Gastrocnemius medialis (tissue), 4 donors: Measurements from ENCODE around the gene C11orf21. TPM values are rescaled to one million over a fixed set of nuclear protein-coding genes. Genes with fewer than 3 reads are reported as not detected.

Source experiments
- ATAC-seq, 2 donors: fragments of 150-250 bp; one replicate each; pipeline ENCODE4 v1.9.1; 2016
- DNase-seq, 2 donors: peaks; one replicate each; pipeline ENCODE4 v3.0.0-alpha.2; 2019
- H3K27ac ChIP-seq, 4 donors: fragments of 200-600 bp; sonication (generic); 1 replicate in 1 of 4; 2 replicates in 3 of 4; pipeline ENCODE4 v1.5.1; 2016 to 2018; ENCODE audit warnings: mild to moderate bottlenecking in 2 of 4, moderate library complexity in 1 of 4
- H3K27me3 ChIP-seq, 3 donors: fragments of 200-600 bp; sonication (generic) in 2 of 3; 1 replicate in 1 of 3; 2 replicates in 2 of 3; pipeline versions ENCODE4 v1.5.1 to v1.6.0; 2016 to 2019; ENCODE audit warnings: mild to moderate bottlenecking in 1 of 3, moderate library complexity in 1 of 3
- H3K36me3 ChIP-seq, 2 donors: fragments of 200-600 bp; sonication (generic) in 1 of 2; one replicate each; pipeline ENCODE4 v1.5.1; 2017 to 2018
- H3K4me1 ChIP-seq, 2 donors: fragments of 200-600 bp; sonication (generic) in 1 of 2; one replicate each; pipeline ENCODE4 v1.5.1; 2016 to 2017; ENCODE audit warnings: mild to moderate bottlenecking in 2 of 2
- H3K4me3 ChIP-seq, 4 donors: fragments of 200-600 bp; sonication (generic) in 3 of 4; 1 replicate in 1 of 4; 2 replicates in 3 of 4; pipeline ENCODE4 v1.5.1; 2016 to 2019; ENCODE audit warnings: mild to moderate bottlenecking in 2 of 4
- H3K9me3 ChIP-seq, 3 donors: fragments of 200-600 bp; sonication (generic) in 2 of 3; 1 replicate in 1 of 3; 2 replicates in 2 of 3; pipeline ENCODE4 v1.5.1; 2016 to 2019
- CTCF ChIP-seq, 5 experiments: fragments of 450-650 bp in 3 of 5; fragments of 200-600 bp in 2 of 5; sonication (generic) in 2 of 5; IDR thresholded peaks in 4 of 5; conservative IDR thresholded peaks in 1 of 5; 1 replicate in 4 of 5; 2 replicates in 1 of 5; pipeline ENCODE4 v1.5.1; 2016 to 2019; ENCODE audit warnings: antibody characterized with exemption in 5 of 5, mild to moderate bottlenecking in 3 of 5, moderate library complexity in 3 of 5
- POLR2A ChIP-seq, 2 donors: fragments of 450-650 bp; IDR thresholded peaks; one replicate each; pipeline ENCODE4 v1.6.1; 2017; ENCODE audit warnings: antibody characterized with exemption in 2 of 2, mild to moderate bottlenecking in 2 of 2, moderate library complexity in 2 of 2
- in situ Hi-C, 4 donors: fragments of 200-750 bp; cut with MboI; loops; one replicate each; pipeline versions ENCODE4 v1.15.0 to v1.8.0; 2017; ENCODE audit warnings: low sequenced_read_pairs in 4 of 4
- intact Hi-C: fragments of 100-400 bp; cut with DNase I; formaldehyde crosslinking; loops from one replicate; pipeline ENCODE4 v1.15.1; 2023; ENCODE audit warnings: low total_unique reads
- total RNA-seq, 4 donors: library from RNA; depleted of rRNA; stranded (reverse); fragments of >200 nt; gene quantifications; one replicate each; pipeline versions ENCODE4 v1.1.0 to v1.2.3, GENCODE V29; 2016

C11orf21 gene
- total RNA-seq, 4 donors from 2014 or later, result 0.10 TPM; not detected in 3

- no peak for TF ChIP-seq CTCF (IDR thresholded peaks at IDR 0.05 in 4 of 5, conservative IDR thresholded peaks at IDR 0.05 in 1 of 5)
- TF ChIP-seq POLR2A (IDR thresholded peaks at IDR 0.05), result no peak
Observed at GRCh38 chr11:2328021-2328420, 26.3 kb upstream of the C11orf21 start.

GRCh38 chr11:2327032-2327431 is 25.3 kb upstream of the C11orf21 start:
- H3K36me3 ChIP-seq, result no peaks in the 10 kb centered on the region
- H3K9me3 ChIP-seq, result no peaks in the 10 kb centered on the region
- H3K27me3 ChIP-seq, result no peaks in the 10 kb centered on the region
- ATAC-seq (no peak), DNase-seq (no peak)
- H3K4me3 ChIP-seq, result no peak overlapping the region
- TF ChIP-seq POLR2A (IDR thresholded peaks at IDR 0.05) (no peak), CTCF (IDR thresholded peaks at IDR 0.05 in 4 of 5, conservative IDR thresholded peaks at IDR 0.05 in 1 of 5) (no peak)
- H3K4me1 ChIP-seq, result peaks cover 4 to 5% of the 10 kb centered on the region in 2 donors
- intact Hi-C loops (loop anchor here (5.0 to 10.0 kb wide), 3 partner anchors 50 to 560 kb away; partner anchors contain the start of genes CD81 and CDKN1C), in situ Hi-C loops (no loop called here)
- no peak overlapping the region for H3K27ac ChIP-seq

More at GRCh38 chr11:2328021-2328420, 26.3 kb upstream of the C11orf21 start:
- in situ Hi-C loops (no loop called here), intact Hi-C loops (loop anchor here (5.0 to 10.0 kb wide), 3 partner anchors 49 to 559 kb away; partner anchors contain the start of genes CD81 and CDKN1C)
- H3K36me3 ChIP-seq, result no peaks in the 10 kb centered on the region
- DNase-seq, result no peak
- no peak overlapping the region for H3K27ac ChIP-seq
- no peak for ATAC-seq
- no peaks in the 10 kb centered on the region for H3K9me3 ChIP-seq
- H3K4me1 ChIP-seq, result peaks cover 4 to 5% of the 10 kb centered on the region in 2 donors
- H3K27me3 ChIP-seq, result no peaks in the 10 kb centered on the region
- H3K4me3 ChIP-seq, result no peak overlapping the region

- TF ChIP-seq CTCF (IDR thresholded peaks at IDR 0.05 in 4 of 5, conservative IDR thresholded peaks at IDR 0.05 in 1 of 5) (no peak), POLR2A (IDR thresholded peaks at IDR 0.05) (no peak)
- peaks cover 4 to 5% of the 10 kb centered on the region in 2 donors for H3K4me1 ChIP-seq
- no peaks in the 10 kb centered on the region for H3K9me3 ChIP-seq
- H3K4me3 ChIP-seq, result no peak overlapping the region
- DNase-seq (peak; percentile 81 to 87), ATAC-seq (peak; percentile 100)
- in situ Hi-C loops, result no loop called here
- no peaks in the 10 kb centered on the region for H3K27me3 ChIP-seq
- intact Hi-C loops, result loop anchor here (5.0 to 10.0 kb wide), 3 partner anchors 52 to 562 kb away; partner anchors contain the start of genes CD81 and CDKN1C
- H3K36me3 ChIP-seq, result no peaks in the 10 kb centered on the region
- H3K27ac ChIP-seq, result peak overlapping the region; percentile 61 to 78 (median 71)
Observed at GRCh38 chr11:2325719-2326118, 24.0 kb upstream of the C11orf21 start.

- in situ Hi-C loops, result no loop called here
- no peaks in the 10 kb centered on the region for H3K27me3 ChIP-seq
- no peak overlapping the region for H3K4me3 ChIP-seq
- no peak for DNase-seq
- peak overlapping the region; percentile 61 to 78 (median 71) for H3K27ac ChIP-seq
- ATAC-seq, result no peak
- no peaks in the 10 kb centered on the region for H3K9me3 ChIP-seq
- TF ChIP-seq CTCF (IDR thresholded peaks at IDR 0.05 in 4 of 5, conservative IDR thresholded peaks at IDR 0.05 in 1 of 5), result no peak
- no peak for TF ChIP-seq POLR2A (IDR thresholded peaks at IDR 0.05)
- peaks cover 4 to 5% of the 10 kb centered on the region in 2 donors for H3K4me1 ChIP-seq
- no peaks in the 10 kb centered on the region for H3K36me3 ChIP-seq
- intact Hi-C loops, result loop anchor here (5.0 to 10.0 kb wide), 3 partner anchors 52 to 562 kb away; partner anchors contain the start of genes CD81 and CDKN1C
Observed at GRCh38 chr11:2325123-2325522, 23.4 kb upstream of the C11orf21 start.
